SK-N-SH (cell line): ENCODE data around the gene PRKCA. TPM values are rescaled to one million over a fixed set of nuclear protein-coding genes. Genes with fewer than 3 reads are reported as not detected.
A peak's percentile ranks its signal among the peaks of the same experiment; 100 is the strongest.

Experiments used
- CTCF ChIA-PET: fragments of 300-600, 350-600 bp; formaldehyde crosslinking; extraction: SDS; loops from one replicate; lab custom pipeline; 2021; lab: Yijun Ruan, JAX
- POLR2A ChIA-PET: fragments of 350-600 bp; sonication (Branson Sonifier 250); formaldehyde crosslinking; extraction: SDS; loops from one replicate; lab custom pipeline; 2020; ENCODE audit warnings: antibody characterized with exemption, inconsistent platforms; lab: Yijun Ruan, JAX
- DNase-seq: peaks from one replicate; pipeline ENCODE4 v3.0.0; 2012
- H2AFZ ChIP-seq: fragments of 200-600 bp; sonication (generic); 2 replicates; pipeline ENCODE4 v1.8.1; 2016; ENCODE audit warnings: antibody characterized with exemption, mild to moderate bottlenecking, low read depth
- H3F3A ChIP-seq: fragments of 200-600 bp; sonication (generic); replicated peaks from 2 replicates; pipeline ENCODE3; 2016; ENCODE audit warnings: antibody characterized with exemption, mild to moderate bottlenecking; ENCODE audit not compliant: insufficient read depth
- H3K27ac ChIP-seq, 2 experiments: fragments of 200-500 bp in 1 of 2; fragments of 200-600 bp in 1 of 2; sonication (Bioruptor generic) in 1 of 2; sonication (generic), shearing (Covaris generic) in 1 of 2; 2 replicates each; pipeline versions ENCODE4 v1.5.1 to v1.6.1; 2014 to 2016; ENCODE audit warnings: low read depth in 2 of 2, inconsistent platforms in 1 of 2, low read length in 1 of 2, mild to moderate bottlenecking in 1 of 2, mixed read lengths in 1 of 2
- H3K27me3 ChIP-seq: fragments of 200-600 bp; sonication (generic), shearing (Covaris generic); 2 replicates; pipeline ENCODE4 v1.6.1; 2016; ENCODE audit warnings: mixed run types; ENCODE audit not compliant: insufficient read depth
- H3K36me3 ChIP-seq, 2 experiments: fragments of 200-500 bp in 1 of 2; fragments of 200-600 bp in 1 of 2; sonication (Bioruptor generic) in 1 of 2; sonication (generic) in 1 of 2; replicated peaks in 1 of 2; 2 replicates each; pipeline versions ENCODE3 to v1.5.1; 2014 to 2016; ENCODE audit warnings: low read length in 1 of 2, mild to moderate bottlenecking in 1 of 2; ENCODE audit not compliant: insufficient read depth in 2 of 2, control insufficient read depth in 1 of 2
- H3K4me1 ChIP-seq, 2 experiments: fragments of 200-500 bp in 1 of 2; fragments of 200-600 bp in 1 of 2; sonication (Bioruptor generic) in 1 of 2; sonication (generic), shearing (Covaris generic) in 1 of 2; 2 replicates each; pipeline versions ENCODE4 v1.5.1 to v1.6.1; 2014 to 2016; ENCODE audit warnings: low read depth in 1 of 2, low read length in 1 of 2, mixed run types in 1 of 2; ENCODE audit not compliant: insufficient read depth in 2 of 2, control insufficient read depth in 1 of 2
- H3K4me2 ChIP-seq: fragments of 200-600 bp; sonication (generic), shearing (Covaris generic); 2 replicates; pipeline ENCODE4 v1.6.1; 2017; ENCODE audit warnings: mixed run types
- H3K4me3 ChIP-seq, 2 experiments: fragments of 200-500 bp in 1 of 2; fragments of 200-600 bp in 1 of 2; sonication (Bioruptor generic) in 1 of 2; sonication (generic), shearing (Covaris generic) in 1 of 2; 2 replicates each; pipeline versions ENCODE4 v1.5.1 to v1.8.1; 2014 to 2016; ENCODE audit warnings: low read depth in 2 of 2, inconsistent platforms in 1 of 2, low read length in 1 of 2, mild to moderate bottlenecking in 1 of 2, mixed read lengths in 1 of 2, moderate library complexity in 1 of 2
- H3K79me2 ChIP-seq: fragments of 200-600 bp; sonication (generic); 2 replicates; pipeline ENCODE4 v1.8.1; 2017; ENCODE audit warnings: mild to moderate bottlenecking; ENCODE audit not compliant: insufficient read depth
- H3K9ac ChIP-seq: fragments of 200-600 bp; sonication (generic); 2 replicates; pipeline ENCODE4 v1.6.1; 2017; ENCODE audit warnings: mixed run types
- H3K9me2 ChIP-seq: fragments of 200-600 bp; sonication (generic); 2 replicates; pipeline ENCODE4 v1.6.1; 2017; ENCODE audit warnings: mixed run types
- H3K9me3 ChIP-seq: fragments of 200-600 bp; sonication (generic); 2 replicates; pipeline ENCODE4 v1.6.1; 2017; ENCODE audit warnings: mixed run types, mild to moderate bottlenecking, moderate library complexity
- H4K20me1 ChIP-seq: fragments of 200-600 bp; sonication (generic); 2 replicates; pipeline ENCODE4 v1.6.1; 2017; ENCODE audit warnings: mild to moderate bottlenecking, mixed run types; ENCODE audit not compliant: insufficient read depth
- ELF1 ChIP-seq: IDR thresholded peaks from 2 replicates; pipeline ENCODE4 v1.4.0; 2012
- GABPA ChIP-seq: IDR thresholded peaks from 2 replicates; pipeline ENCODE4 v1.4.0; 2012; ENCODE audit warnings: low read depth, mild to moderate bottlenecking
- GATA2 ChIP-seq: sonication (generic); formaldehyde crosslinking; IDR thresholded peaks from 2 replicates; pipeline ENCODE4 v1.5.0; 2020; ENCODE audit warnings: mild to moderate bottlenecking, missing genetic modification reagents
- JUND ChIP-seq: IDR thresholded peaks from 2 replicates; pipeline ENCODE4 v1.4.0; 2012
- MEF2A ChIP-seq: IDR thresholded peaks from 2 replicates; pipeline ENCODE4 v1.4.0; 2012; ENCODE audit warnings: low read depth, borderline replicate concordance
- PBX3 ChIP-seq: IDR thresholded peaks from 2 replicates; pipeline ENCODE4; 2012
- RAD21 ChIP-seq: IDR thresholded peaks from 2 replicates; pipeline ENCODE4 v1.6.1; 2012; ENCODE audit warnings: mild to moderate bottlenecking, low read length
- SIN3A ChIP-seq: IDR thresholded peaks from 2 replicates; pipeline ENCODE4 v1.6.1; 2012; ENCODE audit warnings: low read depth, mild to moderate bottlenecking, low read length, moderate library complexity, borderline replicate concordance
- SMC3 ChIP-seq: IDR thresholded peaks from 2 replicates; pipeline ENCODE4 v1.6.1; 2012; ENCODE audit warnings: low read depth, low read length, improper control_type of control experiment
- TEAD4 ChIP-seq: IDR thresholded peaks from 2 replicates; pipeline ENCODE4 v1.4.0; 2012; ENCODE audit warnings: mild to moderate bottlenecking, borderline replicate concordance; ENCODE audit not compliant: insufficient read depth
- USF1 ChIP-seq: IDR thresholded peaks from 2 replicates; pipeline ENCODE4 v1.4.0; 2012; ENCODE audit warnings: low read depth, borderline replicate concordance
- polyA plus RNA-seq, 3 experiments: library from polyadenylated mRNA; depleted of rRNA; stranded (reverse); fragments of >200 nt; gene quantifications; 2 replicates each; pipeline ENCODE4 v1.2.3, GENCODE V29; 2012
- TF ChIP-seq, protein P1 (sequence below): fragments of 200-600 bp; sonication (generic); IDR thresholded peaks from 2 replicates; pipeline ENCODE4 v1.6.1; 2017; ENCODE audit warnings: antibody characterized with exemption, mild to moderate bottlenecking, moderate library complexity
- TF ChIP-seq, protein P2 (sequence below): IDR thresholded peaks from 2 replicates; pipeline ENCODE4 v1.6.1; 2012; ENCODE audit warnings: mild to moderate bottlenecking, low read depth, low read length, moderate library complexity

PRKCA gene
- polyA plus RNA-seq, 1 of the 3 experiments (the other 2 are of a cell fraction): 108 TPM

- no peaks in the 10 kb centered on the region for H3K9me2 ChIP-seq
Measured at GRCh38 chr17:66395961-66396360, 93.5 kb downstream of the PRKCA start.

More at GRCh38 chr17:66395961-66396360, 93.5 kb downstream of the PRKCA start:
- Histone ChIP-seq H3K27me3 (no peaks in the 10 kb centered on the region), H3K27ac (peak overlapping the region; percentile 51 to 67; a peak in 3 of 4 replicates), H3K4me1 (peaks cover 0 to 35% of the 10 kb centered on the region in 2 experiments; a peak in 2 of 4 replicates), H3K36me3 (peaks cover 6 to 66% of the 10 kb centered on the region in 2 experiments), H4K20me1 (peaks cover 88% of the 10 kb centered on the region), H2AFZ (no peak overlapping the region), H3K4me2 (no peak overlapping the region), H3K9ac (no peak overlapping the region), H3K79me2 (peaks cover 100% of the 10 kb centered on the region), H3K9me3 (no peaks in the 10 kb centered on the region), H3K4me3 (no peak overlapping the region), H3F3A (peaks cover 32% of the 10 kb centered on the region)
- ChIA-PET CTCF (interaction anchor here (0.6 to 1.1 kb wide), 3 partner anchors 16 to 126 kb away, joined by 3 to 4 read pairs (median 3); no protein-coding TSS in a partner anchor), POLR2A (no interaction called here)
- no peak for DNase-seq
- TF ChIP-seq JUND (no peak), GABPA (no peak), TEAD4 (no peak), SMC3 (no peak), ELF1 (no peak), SIN3A (no peak), PBX3 (no peak), USF1 (no peak), GATA2 (CRISPR knock-in tag) (no peak), MEF2A (no peak), RAD21 (no peak)
- TF ChIP-seq, protein P1, sequence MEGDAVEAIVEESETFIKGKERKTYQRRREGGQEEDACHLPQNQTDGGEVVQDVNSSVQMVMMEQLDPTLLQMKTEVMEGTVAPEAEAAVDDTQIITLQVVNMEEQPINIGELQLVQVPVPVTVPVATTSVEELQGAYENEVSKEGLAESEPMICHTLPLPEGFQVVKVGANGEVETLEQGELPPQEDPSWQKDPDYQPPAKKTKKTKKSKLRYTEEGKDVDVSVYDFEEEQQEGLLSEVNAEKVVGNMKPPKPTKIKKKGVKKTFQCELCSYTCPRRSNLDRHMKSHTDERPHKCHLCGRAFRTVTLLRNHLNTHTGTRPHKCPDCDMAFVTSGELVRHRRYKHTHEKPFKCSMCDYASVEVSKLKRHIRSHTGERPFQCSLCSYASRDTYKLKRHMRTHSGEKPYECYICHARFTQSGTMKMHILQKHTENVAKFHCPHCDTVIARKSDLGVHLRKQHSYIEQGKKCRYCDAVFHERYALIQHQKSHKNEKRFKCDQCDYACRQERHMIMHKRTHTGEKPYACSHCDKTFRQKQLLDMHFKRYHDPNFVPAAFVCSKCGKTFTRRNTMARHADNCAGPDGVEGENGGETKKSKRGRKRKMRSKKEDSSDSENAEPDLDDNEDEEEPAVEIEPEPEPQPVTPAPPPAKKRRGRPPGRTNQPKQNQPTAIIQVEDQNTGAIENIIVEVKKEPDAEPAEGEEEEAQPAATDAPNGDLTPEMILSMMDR: no peak
- TF ChIP-seq, protein P2, sequence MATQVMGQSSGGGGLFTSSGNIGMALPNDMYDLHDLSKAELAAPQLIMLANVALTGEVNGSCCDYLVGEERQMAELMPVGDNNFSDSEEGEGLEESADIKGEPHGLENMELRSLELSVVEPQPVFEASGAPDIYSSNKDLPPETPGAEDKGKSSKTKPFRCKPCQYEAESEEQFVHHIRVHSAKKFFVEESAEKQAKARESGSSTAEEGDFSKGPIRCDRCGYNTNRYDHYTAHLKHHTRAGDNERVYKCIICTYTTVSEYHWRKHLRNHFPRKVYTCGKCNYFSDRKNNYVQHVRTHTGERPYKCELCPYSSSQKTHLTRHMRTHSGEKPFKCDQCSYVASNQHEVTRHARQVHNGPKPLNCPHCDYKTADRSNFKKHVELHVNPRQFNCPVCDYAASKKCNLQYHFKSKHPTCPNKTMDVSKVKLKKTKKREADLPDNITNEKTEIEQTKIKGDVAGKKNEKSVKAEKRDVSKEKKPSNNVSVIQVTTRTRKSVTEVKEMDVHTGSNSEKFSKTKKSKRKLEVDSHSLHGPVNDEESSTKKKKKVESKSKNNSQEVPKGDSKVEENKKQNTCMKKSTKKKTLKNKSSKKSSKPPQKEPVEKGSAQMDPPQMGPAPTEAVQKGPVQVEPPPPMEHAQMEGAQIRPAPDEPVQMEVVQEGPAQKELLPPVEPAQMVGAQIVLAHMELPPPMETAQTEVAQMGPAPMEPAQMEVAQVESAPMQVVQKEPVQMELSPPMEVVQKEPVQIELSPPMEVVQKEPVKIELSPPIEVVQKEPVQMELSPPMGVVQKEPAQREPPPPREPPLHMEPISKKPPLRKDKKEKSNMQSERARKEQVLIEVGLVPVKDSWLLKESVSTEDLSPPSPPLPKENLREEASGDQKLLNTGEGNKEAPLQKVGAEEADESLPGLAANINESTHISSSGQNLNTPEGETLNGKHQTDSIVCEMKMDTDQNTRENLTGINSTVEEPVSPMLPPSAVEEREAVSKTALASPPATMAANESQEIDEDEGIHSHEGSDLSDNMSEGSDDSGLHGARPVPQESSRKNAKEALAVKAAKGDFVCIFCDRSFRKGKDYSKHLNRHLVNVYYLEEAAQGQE: no peak
